Neutrophil (primary cell): ENCODE data around the gene FBXL5.

ENCODE experiments used
- H3K27ac ChIP-seq: fragments of 200-600 bp; sonication (generic); 2 replicates; pipeline ENCODE4 v1.5.1; 2016; ENCODE audit warnings: mild to moderate bottlenecking, moderate library complexity
- H3K27me3 ChIP-seq: fragments of 200-600 bp; sonication (generic); 2 replicates; pipeline ENCODE4 v1.6.0; 2016; ENCODE audit warnings: mild to moderate bottlenecking
- H3K36me3 ChIP-seq: fragments of 200-600 bp; sonication (generic); 2 replicates; pipeline ENCODE4 v1.5.1; 2017
- H3K4me1 ChIP-seq, 2 experiments: fragments of 200-600 bp in 1 of 2; sonication (generic) in 1 of 2; 1 replicate in 1 of 2; 2 replicates in 1 of 2; pipeline versions ENCODE4 v1.5.1 to v1.6.1; 2013 to 2016; ENCODE audit warnings: low read depth in 1 of 2, low read length in 1 of 2, mild to moderate bottlenecking in 1 of 2, moderate library complexity in 1 of 2; ENCODE audit not compliant: control insufficient read depth in 1 of 2, insufficient read depth in 1 of 2
- H3K4me3 ChIP-seq, 2 experiments: fragments of 200-600 bp in 1 of 2; sonication (generic) in 1 of 2; 1 replicate in 1 of 2; 2 replicates in 1 of 2; pipeline ENCODE4 v1.5.1; 2013 to 2016; ENCODE audit warnings: low read depth in 1 of 2, low read length in 1 of 2, mild to moderate bottlenecking in 1 of 2, moderate library complexity in 1 of 2
- H3K9me3 ChIP-seq: fragments of 200-600 bp; sonication (generic); 2 replicates; pipeline ENCODE4 v1.5.1; 2016
- TF ChIP-seq, protein P1 (sequence below): fragments of 200-600 bp; sonication (generic); IDR thresholded peaks from 2 replicates; pipeline ENCODE4 v1.5.1; 2016; ENCODE audit warnings: antibody characterized with exemption

The FBXL5 gene

DNA sequence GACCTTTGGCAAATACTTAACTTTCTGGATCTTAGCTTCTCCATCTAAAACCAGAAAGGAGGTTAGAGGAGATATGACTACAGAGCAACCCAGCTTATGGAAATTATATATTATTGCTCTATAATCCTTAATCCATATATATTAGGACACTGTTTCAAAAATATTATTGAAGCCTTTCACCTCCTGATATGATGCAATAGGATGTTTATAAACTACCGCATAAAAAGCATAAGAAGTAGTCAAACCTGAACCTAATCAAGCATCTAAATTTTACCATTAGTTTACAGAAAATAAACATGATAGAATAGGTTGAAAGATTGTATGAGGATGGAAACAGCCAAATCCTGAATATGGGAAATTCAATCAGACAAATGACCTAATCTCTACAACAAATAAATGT is 20.9 kb upstream of the FBXL5 start:
- Histone ChIP-seq H3K4me3 (no peak overlapping the region), H3K27me3 (no peaks in the 10 kb centered on the region), H3K36me3 (no peaks in the 10 kb centered on the region), H3K4me1 (peaks cover 97 to 98% of the 10 kb centered on the region in 2 experiments), H3K27ac (peak overlapping the region; percentile 81), H3K9me3 (no peaks in the 10 kb centered on the region)
- TF ChIP-seq, protein P1, sequence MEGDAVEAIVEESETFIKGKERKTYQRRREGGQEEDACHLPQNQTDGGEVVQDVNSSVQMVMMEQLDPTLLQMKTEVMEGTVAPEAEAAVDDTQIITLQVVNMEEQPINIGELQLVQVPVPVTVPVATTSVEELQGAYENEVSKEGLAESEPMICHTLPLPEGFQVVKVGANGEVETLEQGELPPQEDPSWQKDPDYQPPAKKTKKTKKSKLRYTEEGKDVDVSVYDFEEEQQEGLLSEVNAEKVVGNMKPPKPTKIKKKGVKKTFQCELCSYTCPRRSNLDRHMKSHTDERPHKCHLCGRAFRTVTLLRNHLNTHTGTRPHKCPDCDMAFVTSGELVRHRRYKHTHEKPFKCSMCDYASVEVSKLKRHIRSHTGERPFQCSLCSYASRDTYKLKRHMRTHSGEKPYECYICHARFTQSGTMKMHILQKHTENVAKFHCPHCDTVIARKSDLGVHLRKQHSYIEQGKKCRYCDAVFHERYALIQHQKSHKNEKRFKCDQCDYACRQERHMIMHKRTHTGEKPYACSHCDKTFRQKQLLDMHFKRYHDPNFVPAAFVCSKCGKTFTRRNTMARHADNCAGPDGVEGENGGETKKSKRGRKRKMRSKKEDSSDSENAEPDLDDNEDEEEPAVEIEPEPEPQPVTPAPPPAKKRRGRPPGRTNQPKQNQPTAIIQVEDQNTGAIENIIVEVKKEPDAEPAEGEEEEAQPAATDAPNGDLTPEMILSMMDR: no peak

DNA sequence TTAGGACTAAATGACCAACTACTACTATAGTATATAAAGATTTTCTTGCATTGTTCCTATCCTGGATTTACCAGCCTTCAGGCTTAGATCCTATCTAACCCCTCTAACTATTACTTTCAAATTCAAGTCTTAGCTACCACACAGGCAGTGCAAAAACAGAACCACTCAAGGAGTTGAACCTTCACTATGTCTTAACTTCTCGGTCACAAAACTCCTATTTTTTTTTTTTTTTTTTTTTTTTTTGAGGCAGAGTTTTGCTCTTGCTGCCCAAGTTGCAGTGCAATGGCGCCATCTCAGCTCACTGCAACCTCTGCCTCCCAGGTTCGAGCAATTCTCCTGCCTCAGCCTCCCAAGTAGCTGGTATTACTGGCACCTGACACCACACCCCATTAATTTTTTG is 20.2 kb upstream of the FBXL5 start:
- Histone ChIP-seq H3K4me1 (peaks cover 91 to 94% of the 10 kb centered on the region in 2 experiments), H3K9me3 (no peaks in the 10 kb centered on the region), H3K4me3 (peak overlapping the region; percentile 22 to 28), H3K27me3 (no peaks in the 10 kb centered on the region), H3K36me3 (no peaks in the 10 kb centered on the region), H3K27ac (peak overlapping the region; percentile 81)
- TF ChIP-seq, protein P1: peak; percentile 30

DNA sequence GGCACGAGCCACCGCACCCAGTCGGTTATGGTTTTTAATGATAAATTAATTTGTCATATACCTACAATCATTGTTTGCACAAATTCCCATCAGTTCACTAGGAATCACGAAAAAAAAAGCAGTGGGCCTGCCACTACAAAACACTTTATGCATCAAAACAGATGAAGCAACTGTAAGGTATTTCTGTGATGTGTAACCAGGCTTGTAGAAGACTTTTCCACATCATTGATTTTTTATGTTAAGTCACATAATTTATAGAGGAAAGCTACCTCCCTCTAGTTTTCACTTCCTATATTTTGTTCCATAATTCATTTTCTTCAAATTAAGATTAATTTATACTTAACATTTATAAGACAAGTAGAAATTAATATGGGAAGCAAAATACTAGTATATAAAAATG is 19.8 kb upstream of the FBXL5 start:
- Histone ChIP-seq H3K36me3 (no peaks in the 10 kb centered on the region), H3K4me3 (peak overlapping the region in 1 of 2 experiments; percentile 28), H3K4me1 (peaks cover 90 to 94% of the 10 kb centered on the region in 2 experiments), H3K9me3 (no peaks in the 10 kb centered on the region), H3K27ac (peak overlapping the region; percentile 81), H3K27me3 (no peaks in the 10 kb centered on the region)
- TF ChIP-seq, protein P1: no peak

DNA sequence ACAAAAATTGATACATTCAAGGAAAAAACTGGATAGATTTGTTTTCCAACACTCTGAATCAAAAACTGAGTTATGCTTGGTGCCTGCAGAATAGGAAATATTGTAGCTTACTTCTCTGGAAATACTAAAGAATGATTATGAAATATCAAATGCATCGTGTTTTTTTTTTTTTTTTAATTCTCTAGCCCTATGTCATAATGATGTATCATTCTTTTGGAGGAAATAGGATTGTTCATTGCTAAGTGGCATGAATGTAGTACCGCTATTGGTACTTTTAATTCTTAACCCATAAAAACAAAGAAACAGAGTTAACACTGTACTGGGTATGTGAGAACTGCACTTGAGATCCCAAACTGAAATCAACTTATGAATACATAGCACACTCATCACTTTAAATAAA is 18.9 kb upstream of the FBXL5 start:
- H3K4me3 ChIP-seq: no peak overlapping the region
- H3K4me1 ChIP-seq: peaks cover 90 to 94% of the 10 kb centered on the region in 2 experiments
- H3K36me3 ChIP-seq: no peaks in the 10 kb centered on the region
- no peaks in the 10 kb centered on the region for H3K9me3 ChIP-seq
- H3K27me3 ChIP-seq: no peaks in the 10 kb centered on the region
- TF ChIP-seq, protein P1: no peak
- H3K27ac ChIP-seq: peak overlapping the region; percentile 81

DNA sequence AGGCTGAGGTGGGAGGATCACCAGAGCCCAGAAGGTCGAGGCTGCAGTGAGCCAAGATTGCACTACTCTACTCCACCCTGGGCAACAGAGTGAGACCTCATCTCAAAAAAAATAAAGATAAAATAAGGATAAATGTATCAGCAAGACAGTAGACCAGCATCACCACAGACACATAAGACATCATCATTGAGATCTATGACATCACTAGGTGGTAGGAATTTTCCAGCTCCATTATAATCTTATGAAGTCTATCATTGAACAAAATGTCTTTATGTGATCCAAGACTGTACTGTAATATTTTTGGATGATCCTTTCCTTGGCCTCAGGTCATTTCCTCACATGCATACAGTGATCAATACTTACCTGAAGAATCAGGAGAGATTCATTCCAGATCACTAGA is 18.2 kb upstream of the FBXL5 start:
- Histone ChIP-seq H3K27ac (peak overlapping the region; percentile 81), H3K36me3 (no peaks in the 10 kb centered on the region), H3K27me3 (no peaks in the 10 kb centered on the region), H3K9me3 (no peaks in the 10 kb centered on the region), H3K4me1 (peaks cover 90 to 94% of the 10 kb centered on the region in 2 experiments), H3K4me3 (no peak overlapping the region)
- TF ChIP-seq, protein P1: no peak

DNA sequence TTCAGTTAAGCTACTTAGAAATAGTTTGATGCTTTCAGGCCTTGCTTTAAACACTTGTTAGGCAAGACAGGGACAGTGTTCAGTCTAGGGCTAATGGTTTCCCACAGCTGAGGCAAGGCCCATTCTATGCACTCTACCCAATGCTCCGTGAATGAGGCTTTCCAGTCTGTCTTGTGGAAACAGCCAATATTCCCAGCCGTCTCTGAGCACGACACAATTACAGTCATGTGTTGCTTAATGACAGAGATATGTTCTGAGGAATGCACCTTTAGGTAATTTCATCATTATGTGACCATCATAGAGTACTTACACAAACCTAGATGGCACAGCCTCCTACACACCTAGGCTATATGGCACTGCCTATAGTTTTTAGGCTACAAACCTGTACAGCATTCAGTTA is 16.9 kb upstream of the FBXL5 start:
- TF ChIP-seq, protein P1: no peak
- Histone ChIP-seq H3K36me3 (no peaks in the 10 kb centered on the region), H3K27me3 (no peaks in the 10 kb centered on the region), H3K9me3 (no peaks in the 10 kb centered on the region), H3K4me1 (peaks cover 90 to 94% of the 10 kb centered on the region in 2 experiments), H3K4me3 (no peak overlapping the region), H3K27ac (peak overlapping the region; percentile 81)
